ENCODE results near the gene BBIP1.

Gene BBIP1, protein sequence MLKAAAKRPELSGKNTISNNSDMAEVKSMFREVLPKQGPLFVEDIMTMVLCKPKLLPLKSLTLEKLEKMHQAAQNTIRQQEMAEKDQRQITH

DNA sequence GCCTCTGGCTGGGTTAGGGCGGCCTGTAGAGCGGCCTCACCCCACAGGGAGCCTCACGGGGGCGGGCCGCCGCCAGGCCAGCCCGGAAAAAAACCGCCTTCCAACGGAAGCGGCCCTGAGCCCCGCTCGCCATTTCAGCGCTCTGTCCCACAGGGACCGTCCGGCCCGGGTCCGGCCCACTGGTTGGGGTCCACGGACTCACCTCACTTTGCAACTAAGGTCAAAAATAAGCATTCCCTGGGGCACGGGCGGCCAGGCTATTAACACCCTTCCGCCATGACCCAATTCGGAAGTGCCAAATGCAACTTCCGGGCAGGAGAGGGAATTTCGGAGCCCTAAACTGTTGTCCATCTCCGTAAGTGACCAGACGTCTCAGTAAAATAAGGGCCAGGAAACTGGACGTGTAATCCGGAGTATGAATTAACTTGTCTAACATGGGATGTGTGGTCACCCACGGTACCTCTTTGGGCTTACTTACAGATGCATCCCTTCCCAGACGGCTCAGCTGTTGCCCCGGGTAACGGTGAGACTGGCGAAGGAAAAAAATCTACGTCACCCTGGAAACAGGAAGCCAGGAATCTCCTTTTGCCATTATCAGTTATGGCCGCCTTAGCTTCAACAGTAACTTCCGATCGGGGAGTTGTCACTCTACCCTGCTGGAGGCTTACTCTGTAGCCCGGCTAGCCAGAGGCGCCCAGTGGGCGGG is at the start of gene BBIP1:
Gene BBIP1, minus strand, starts transcription at position 538 of the 706 bp plus-strand sequence. CDS start 1,023 bp downstream, outside the sequence.
- DNase-seq (ENCODE audit: extremely low read depth, insufficient read length) = peak; percentile 96

DNA sequence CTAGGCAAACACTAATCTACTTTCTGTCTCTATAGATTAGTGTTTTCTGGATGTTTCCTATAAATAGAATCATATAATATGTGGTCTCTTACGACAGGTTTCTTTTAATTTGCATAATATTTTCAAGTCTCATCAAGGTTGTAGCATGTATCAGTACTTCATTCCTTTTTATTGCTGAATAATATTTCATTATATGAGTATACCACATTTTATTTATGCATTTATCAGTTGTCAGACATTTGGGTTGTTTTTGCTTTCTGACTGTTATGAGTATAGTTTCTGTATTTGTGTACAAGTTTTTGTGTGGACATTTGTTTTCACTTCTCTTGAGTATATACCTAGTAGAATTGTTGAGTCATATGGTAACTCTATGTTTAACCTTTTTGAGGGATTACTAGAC is 48.7 kb upstream of the BBIP1 start:
- no peak overlapping the region for H3K4me3 ChIP-seq (replicated peaks; ENCODE audit: low read depth, low read length)
- TF ChIP-seq, protein P1, sequence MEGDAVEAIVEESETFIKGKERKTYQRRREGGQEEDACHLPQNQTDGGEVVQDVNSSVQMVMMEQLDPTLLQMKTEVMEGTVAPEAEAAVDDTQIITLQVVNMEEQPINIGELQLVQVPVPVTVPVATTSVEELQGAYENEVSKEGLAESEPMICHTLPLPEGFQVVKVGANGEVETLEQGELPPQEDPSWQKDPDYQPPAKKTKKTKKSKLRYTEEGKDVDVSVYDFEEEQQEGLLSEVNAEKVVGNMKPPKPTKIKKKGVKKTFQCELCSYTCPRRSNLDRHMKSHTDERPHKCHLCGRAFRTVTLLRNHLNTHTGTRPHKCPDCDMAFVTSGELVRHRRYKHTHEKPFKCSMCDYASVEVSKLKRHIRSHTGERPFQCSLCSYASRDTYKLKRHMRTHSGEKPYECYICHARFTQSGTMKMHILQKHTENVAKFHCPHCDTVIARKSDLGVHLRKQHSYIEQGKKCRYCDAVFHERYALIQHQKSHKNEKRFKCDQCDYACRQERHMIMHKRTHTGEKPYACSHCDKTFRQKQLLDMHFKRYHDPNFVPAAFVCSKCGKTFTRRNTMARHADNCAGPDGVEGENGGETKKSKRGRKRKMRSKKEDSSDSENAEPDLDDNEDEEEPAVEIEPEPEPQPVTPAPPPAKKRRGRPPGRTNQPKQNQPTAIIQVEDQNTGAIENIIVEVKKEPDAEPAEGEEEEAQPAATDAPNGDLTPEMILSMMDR (IDR thresholded peaks at IDR 0.05; ENCODE audit: insufficient read depth, low read length, poor library complexity, severe bottlenecking) = no peak
- H3K36me3 ChIP-seq (ENCODE audit: control insufficient read depth, insufficient read depth, low read length) = peaks cover 2% of the 10 kb centered on the region

More for the DNA sequence above, at the start of gene BBIP1:
- H3K36me3 ChIP-seq (ENCODE audit: control insufficient read depth, insufficient read depth, low read length) = no peaks in the 10 kb centered on the region; the same call in 1 of the 2 replicates
- no peaks in the 10 kb centered on the region for H3K27me3 ChIP-seq (replicated peaks; ENCODE audit: control insufficient read depth, insufficient read depth, low read length)
- TF ChIP-seq, protein P1 (IDR thresholded peaks at IDR 0.05; ENCODE audit: insufficient read depth, low read length, poor library complexity, severe bottlenecking) = no peak
- peak within 1 kb of the TSS; percentile 98 for H3K4me3 ChIP-seq (replicated peaks; ENCODE audit: low read depth, low read length)

DNA sequence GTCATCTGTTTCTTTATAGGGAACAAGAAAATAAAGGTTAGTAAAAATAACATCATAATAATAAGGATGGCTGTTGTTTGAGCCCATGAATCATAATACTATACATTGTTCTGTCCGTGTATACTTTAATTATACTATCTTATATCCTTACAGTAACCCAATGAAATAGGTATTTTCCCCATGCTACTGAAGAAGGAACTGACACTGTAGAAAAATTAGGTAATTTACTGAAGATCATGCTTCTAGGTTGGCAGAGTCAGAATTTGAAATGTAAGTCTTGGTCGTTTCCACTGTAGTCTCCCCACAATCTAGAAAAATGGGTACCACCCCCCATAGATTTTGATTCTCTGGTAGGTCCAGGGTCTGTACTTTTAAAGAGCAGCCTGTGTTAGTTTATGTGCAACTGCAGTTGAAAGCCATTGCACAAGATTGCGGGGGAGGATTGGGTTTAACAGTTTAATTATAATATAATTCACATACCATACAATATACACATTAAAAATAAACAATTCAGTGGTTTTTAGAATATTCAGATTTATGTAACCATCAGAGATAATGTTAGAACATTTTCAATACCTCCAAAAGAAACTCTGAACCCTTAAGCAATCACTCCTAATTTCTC is 48.1 kb upstream of the BBIP1 start:
- DNase-seq (ENCODE audit: extremely low read depth, insufficient read length) = no peak
- H3K36me3 ChIP-seq (ENCODE audit: control insufficient read depth, insufficient read depth, low read length) = no peaks in the 10 kb centered on the region
- no peaks in the 10 kb centered on the region for H3K27me3 ChIP-seq (replicated peaks; ENCODE audit: control insufficient read depth, insufficient read depth, low read length)
- H3K4me3 ChIP-seq (replicated peaks; ENCODE audit: low read depth, low read length) = no peak overlapping the region
- TF ChIP-seq, protein P1 (IDR thresholded peaks at IDR 0.05; ENCODE audit: insufficient read depth, low read length, poor library complexity, severe bottlenecking) = no peak

More for the DNA sequence above, 48.7 kb upstream of the BBIP1 start:
- DNase-seq (ENCODE audit: extremely low read depth, insufficient read length) = no peak
- no peaks in the 10 kb centered on the region for H3K27me3 ChIP-seq (replicated peaks; ENCODE audit: control insufficient read depth, insufficient read depth, low read length)

DNA sequence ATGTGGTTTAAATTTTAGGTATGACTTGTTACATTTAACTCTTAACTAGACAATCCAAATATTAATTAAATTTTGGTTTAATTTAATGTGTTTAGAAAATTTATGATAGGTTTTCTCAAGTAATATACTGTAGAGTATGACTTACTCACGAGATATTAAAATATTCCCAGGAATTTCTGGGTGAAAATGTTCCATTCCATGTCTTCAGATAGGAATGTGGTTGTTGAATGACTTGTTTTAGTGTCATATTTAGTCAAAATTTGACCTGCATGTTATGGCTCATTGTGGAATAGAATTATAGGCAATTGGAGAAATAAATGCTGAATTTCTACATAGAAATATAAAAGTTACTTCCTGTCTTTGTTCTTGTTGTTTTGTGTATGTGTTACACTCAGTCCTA is 47.2 kb upstream of the BBIP1 start:
- TF ChIP-seq, protein P1 (IDR thresholded peaks at IDR 0.05; ENCODE audit: insufficient read depth, low read length, poor library complexity, severe bottlenecking) = no peak
- no peak overlapping the region for H3K4me3 ChIP-seq (replicated peaks; ENCODE audit: low read depth, low read length)
- no peaks in the 10 kb centered on the region for H3K27me3 ChIP-seq (replicated peaks; ENCODE audit: control insufficient read depth, insufficient read depth, low read length)
- DNase-seq (ENCODE audit: extremely low read depth, insufficient read length) = no peak
- no peaks in the 10 kb centered on the region for H3K36me3 ChIP-seq (ENCODE audit: control insufficient read depth, insufficient read depth, low read length)

DNA sequence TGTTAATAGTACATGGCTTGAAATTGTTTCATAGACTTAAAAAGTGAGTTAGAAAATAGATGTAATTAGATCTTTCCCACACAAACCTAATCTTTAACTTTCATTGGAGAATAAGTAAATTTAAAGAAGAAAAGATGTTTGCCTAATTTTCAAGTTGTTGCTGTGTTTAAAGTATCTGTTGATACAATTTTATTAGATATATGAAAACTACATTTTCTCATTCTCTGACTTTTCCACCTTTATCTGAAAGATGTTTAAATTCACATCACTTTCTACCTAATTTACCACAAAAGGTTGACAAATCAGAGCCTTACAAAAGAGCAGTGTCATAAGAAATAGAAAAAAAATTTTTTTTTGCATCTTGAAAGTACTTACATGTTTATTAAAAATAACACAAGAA is 46.2 kb upstream of the BBIP1 start:
- no peaks in the 10 kb centered on the region for H3K36me3 ChIP-seq (ENCODE audit: control insufficient read depth, insufficient read depth, low read length)
- no peaks in the 10 kb centered on the region for H3K27me3 ChIP-seq (replicated peaks; ENCODE audit: control insufficient read depth, insufficient read depth, low read length)
- no peak for DNase-seq (ENCODE audit: extremely low read depth, insufficient read length)
- TF ChIP-seq, protein P1 (IDR thresholded peaks at IDR 0.05; ENCODE audit: insufficient read depth, low read length, poor library complexity, severe bottlenecking) = no peak
- no peak overlapping the region for H3K4me3 ChIP-seq (replicated peaks; ENCODE audit: low read depth, low read length)
